HepG2 (cell line): Measurements from ENCODE around the gene TMEM217. TPM values are rescaled to one million over a fixed set of nuclear protein-coding genes. Genes with fewer than 3 reads are reported as not detected.

Source experiments
- ATAC-seq: fragments of 200-7000 bp; cut with Tn5 transposase; 3 replicates; pipeline ENCODE4 v1.9.1; 2020; ENCODE audit warnings: mild to moderate bottlenecking, moderate library complexity
- BruUV-seq: library from RNA; stranded (reverse); fragments of 400-500 nt; replicated peaks from 2 replicates; lab custom pipeline; 2021; lab: Mats Ljungman, UMichigan
- CTCF ChIA-PET: fragments of 300-600 bp; formaldehyde crosslinking; extraction: SDS; loops from one replicate; lab custom pipeline; 2021; ENCODE audit warnings: low total read pairs, inconsistent platforms, low intra/inter-chr PET ratio; lab: Yijun Ruan, JAX
- POLR2A ChIA-PET: fragments of 350-600 bp; sonication (Branson Sonifier 250); formaldehyde crosslinking; loops from one replicate; lab custom pipeline; 2020; ENCODE audit warnings: antibody characterized with exemption, inconsistent platforms; lab: Yijun Ruan, JAX
- DNase-seq: peaks from one replicate; pipeline ENCODE4 v3.0.0-alpha.2; 2015; ENCODE audit warnings: low spot score
- FAIRE-seq: peaks from 3 replicates; lab custom pipeline; 2011; peaks lifted over from hg19 to GRCh38; lab: Jason Lieb, UNC
- H2AFZ ChIP-seq: one replicate; pipeline ENCODE4 v1.6.1; 2011; ENCODE audit warnings: low read length, inconsistent platforms
- H3K27ac ChIP-seq: fragments of 300-600 bp; 3 replicates; pipeline ENCODE4 v1.8.0; 2011; ENCODE audit warnings: mixed run types, mild to moderate bottlenecking, mixed read lengths, low read length, inconsistent platforms; ENCODE audit not compliant: insufficient read depth; ENCODE audit errors: extremely low read length
- H3K27me3 ChIP-seq, 2 experiments: fragments of 200-600 bp in 1 of 2; 2 replicates in 1 of 2; 3 replicates in 1 of 2; pipeline versions ENCODE4 v1.6.0 to v1.8.0; 2011; ENCODE audit warnings: low read length in 2 of 2, mild to moderate bottlenecking in 2 of 2, moderate library complexity in 2 of 2, inconsistent platforms in 1 of 2; ENCODE audit not compliant: insufficient read depth in 2 of 2, control insufficient read depth in 1 of 2
- H3K36me3 ChIP-seq, 2 experiments: fragments of 200-600 bp in 1 of 2; replicated peaks in 1 of 2; 2 replicates in 1 of 2; 3 replicates in 1 of 2; pipeline versions ENCODE4 v1.5.1 to v1.8.0; 2011; ENCODE audit warnings: low read length in 2 of 2, inconsistent platforms in 1 of 2; ENCODE audit not compliant: insufficient read depth in 2 of 2, control insufficient read depth in 1 of 2
- H3K4me1 ChIP-seq: 2 replicates; pipeline ENCODE4 v1.5.1; 2012; ENCODE audit warnings: low read length, inconsistent platforms; ENCODE audit not compliant: insufficient read depth
- H3K4me2 ChIP-seq: 2 replicates; pipeline ENCODE4 v1.6.0; 2011; ENCODE audit warnings: low read depth, low read length, inconsistent platforms
- H3K4me3 ChIP-seq, 3 experiments: fragments of 200-600 bp in 1 of 3; sonication (generic), shearing (Covaris generic) in 1 of 3; replicated peaks in 1 of 3; 2 replicates each; pipeline ENCODE4 v1.5.1; 2011 to 2016; ENCODE audit warnings: low read length in 3 of 3, inconsistent platforms in 2 of 3, low read depth in 2 of 3, mild to moderate bottlenecking in 2 of 3, control low read depth in 1 of 3, mixed read lengths in 1 of 3; ENCODE audit not compliant: insufficient read depth in 1 of 3
- H3K79me2 ChIP-seq: one replicate; pipeline ENCODE4 v1.6.1; 2011; ENCODE audit warnings: low read length, inconsistent platforms; ENCODE audit not compliant: insufficient read depth
- H3K9ac ChIP-seq: 2 replicates; pipeline ENCODE4 v1.6.0; 2011; ENCODE audit warnings: mild to moderate bottlenecking, low read depth, low read length, inconsistent platforms; ENCODE audit not compliant: insufficient read depth
- H3K9me3 ChIP-seq: 2 replicates; pipeline ENCODE4 v1.5.1; 2012; ENCODE audit warnings: mild to moderate bottlenecking, low read length
- H4K20me1 ChIP-seq: 2 replicates; pipeline ENCODE4 v1.6.0; 2011; ENCODE audit warnings: inconsistent platforms, mild to moderate bottlenecking, low read length, moderate library complexity; ENCODE audit not compliant: insufficient read depth
- ATF7-NPFF ChIP-seq: sonication (generic); formaldehyde crosslinking; IDR thresholded peaks from 2 replicates; pipeline ENCODE4 v1.8.1; 2023; ENCODE audit warnings: mild to moderate bottlenecking, low read depth, missing genetic modification reagents, moderate library complexity
- BRCA1 ChIP-seq: sonication (generic); formaldehyde crosslinking; IDR thresholded peaks from 2 replicates; pipeline ENCODE4 v1.4.0; 2020; ENCODE audit warnings: missing genetic modification reagents
- FOSL2 ChIP-seq: sonication (generic); formaldehyde crosslinking; IDR thresholded peaks from 2 replicates; pipeline ENCODE4 v1.4.0; 2020; ENCODE audit warnings: missing genetic modification reagents
- MAFF ChIP-seq: IDR thresholded peaks from 2 replicates; pipeline ENCODE4 v1.6.1; 2011; ENCODE audit warnings: low read depth, low read length, improper control_type of control experiment
- NFIC ChIP-seq: IDR thresholded peaks from 2 replicates; pipeline ENCODE4 v1.6.1; 2012; ENCODE audit warnings: mild to moderate bottlenecking, low read length, inconsistent platforms
- NPAS2 ChIP-seq: sonication (generic); formaldehyde crosslinking; IDR thresholded peaks from 2 replicates; pipeline ENCODE4 v1.8.0; 2022; ENCODE audit warnings: mild to moderate bottlenecking, missing genetic modification reagents, borderline replicate concordance
- NR2F2 ChIP-seq: IDR thresholded peaks from 2 replicates; pipeline ENCODE4 v1.6.1; 2012; ENCODE audit warnings: low read depth, inconsistent platforms, borderline replicate concordance
- REPIN1 ChIP-seq: sonication (generic); formaldehyde crosslinking; IDR thresholded peaks from 2 replicates; pipeline ENCODE4 v1.8.0; 2022; ENCODE audit warnings: missing genetic modification reagents, low read depth, mild to moderate bottlenecking, borderline replicate concordance
- ZNF253 ChIP-seq: sonication (generic); formaldehyde crosslinking; IDR thresholded peaks from 2 replicates; pipeline ENCODE4 v1.8.0; 2022; ENCODE audit warnings: mild to moderate bottlenecking, missing genetic modification reagents, borderline replicate concordance
- ZNF282 ChIP-seq: fragments of 450-650 bp; IDR thresholded peaks from 2 replicates; pipeline ENCODE4 v1.6.1; 2018; ENCODE audit not compliant: partially characterized antibody
- ZNF335 ChIP-seq: sonication (generic); formaldehyde crosslinking; IDR thresholded peaks from 2 replicates; pipeline ENCODE4 v1.4.0; 2020; ENCODE audit warnings: missing genetic modification reagents
- ZNF432 ChIP-seq: sonication (generic); formaldehyde crosslinking; IDR thresholded peaks from 2 replicates; pipeline ENCODE4 v1.5.0; 2020; ENCODE audit warnings: missing genetic modification reagents, mild to moderate bottlenecking, borderline replicate concordance
- ZNF563 ChIP-seq: sonication (generic); formaldehyde crosslinking; IDR thresholded peaks from 2 replicates; pipeline ENCODE4 v1.8.0; 2022; ENCODE audit warnings: mild to moderate bottlenecking, moderate library complexity, missing genetic modification reagents
- ZNF749 ChIP-seq: sonication (generic); formaldehyde crosslinking; IDR thresholded peaks from 2 replicates; pipeline ENCODE4 v1.8.0; 2022; ENCODE audit warnings: mild to moderate bottlenecking, missing genetic modification reagents, moderate library complexity, borderline replicate concordance
- WGBS: methylation state at CpG from one replicate; pipeline ENCODE4 v1.1.6; 2017; ENCODE audit warnings: low lambda C conversion rate; 5-methylcytosine and 5-hydroxymethylcytosine counted together
- in situ Hi-C: cut with HindIII; loops from 2 replicates; pipeline ENCODE4 v1.10.0; 2017; ENCODE audit warnings: low pct_unique_long_range_greater_than_20kb; ENCODE audit not compliant: extremely low pct_ligation_motif_present
- intact Hi-C: fragments of 100-400 bp; cut with micrococcal nuclease; formaldehyde crosslinking; loops from one replicate; pipeline ENCODE4 v1.10.0; 2022; ENCODE audit not compliant: unreplicated experiment
- polyA plus RNA-seq, 8 experiments: library from polyadenylated mRNA; depleted of rRNA in 3 of 8; stranded (reverse) in 7 of 8; unstranded in 1 of 8; fragments of >200 nt; fragmentation: Illumina TruSeq in 4 of 8; extraction: Trizol in 4 of 8; gene quantifications; 2 replicates each; pipeline versions ENCODE4 v1.2.1 to v1.2.3, GENCODE V29; 2011 to 2016; ENCODE audit warnings: low read depth in 4 of 8, missing spikeins in 1 of 8, mixed read lengths in 1 of 8; ENCODE audit not compliant: insufficient read depth in 1 of 8
- total RNA-seq, 5 experiments: library from RNA; depleted of rRNA; stranded (reverse); fragments of >200 nt; fragmentation: Illumina TruSeq; extraction: Trizol; gene quantifications; 2 replicates each; pipeline ENCODE4 v1.2.3, GENCODE V29; 2016; ENCODE audit warnings: low read depth in 1 of 5
- TF ChIP-seq, protein P1 (sequence below): sonication (generic); formaldehyde crosslinking; IDR thresholded peaks from 2 replicates; pipeline ENCODE4 v1.8.1; 2022; ENCODE audit warnings: low read depth, mild to moderate bottlenecking, missing genetic modification reagents
- TF ChIP-seq, protein P2 (sequence below): conservative IDR thresholded peaks from 2 replicates; pipeline ENCODE4 v1.6.1; 2018; ENCODE audit warnings: missing genetic modification reagents

TMEM217 gene
- total and polyA plus RNA-seq, 2 of the 13 experiments (the other 11 are each of a cell fraction or from before 2014, with no cell fraction given), result 2.3 to 3.4 TPM

DNA sequence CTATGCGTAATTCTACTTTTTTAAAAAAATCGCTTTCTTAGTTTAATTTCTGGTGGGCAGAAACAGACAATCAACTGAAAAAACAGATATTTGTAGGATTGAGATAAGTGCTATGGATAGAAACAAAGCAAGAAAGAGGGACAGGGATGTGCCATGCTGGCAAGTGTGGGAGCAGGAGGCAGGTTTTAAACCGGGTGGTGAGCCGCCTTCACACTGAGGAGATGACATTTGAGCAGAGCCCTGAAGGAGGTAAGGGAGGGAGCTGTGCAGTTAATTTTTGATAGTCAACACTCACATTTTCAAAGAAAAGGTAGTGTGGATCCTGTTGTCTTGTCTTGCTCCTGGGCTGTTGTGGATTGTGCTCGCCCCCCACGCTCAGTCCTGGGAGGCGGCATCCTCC is 46.8 kb upstream of the TMEM217 start:
- intact Hi-C loops, result no loop called here
- CTCF ChIA-PET, result no interaction called here
- 96% methylated on average over 7 of the region's 7 CpGs for WGBS

More for the DNA sequence above, 46.8 kb upstream of the TMEM217 start:
- TF ChIP-seq REPIN1 (CRISPR knock-in tag), result no peak
- no peak for TF ChIP-seq MAFF
- TF ChIP-seq NPAS2 (CRISPR knock-in tag), result no peak
- no peak for TF ChIP-seq ZNF749 (CRISPR knock-in tag)
- TF ChIP-seq, protein P1, sequence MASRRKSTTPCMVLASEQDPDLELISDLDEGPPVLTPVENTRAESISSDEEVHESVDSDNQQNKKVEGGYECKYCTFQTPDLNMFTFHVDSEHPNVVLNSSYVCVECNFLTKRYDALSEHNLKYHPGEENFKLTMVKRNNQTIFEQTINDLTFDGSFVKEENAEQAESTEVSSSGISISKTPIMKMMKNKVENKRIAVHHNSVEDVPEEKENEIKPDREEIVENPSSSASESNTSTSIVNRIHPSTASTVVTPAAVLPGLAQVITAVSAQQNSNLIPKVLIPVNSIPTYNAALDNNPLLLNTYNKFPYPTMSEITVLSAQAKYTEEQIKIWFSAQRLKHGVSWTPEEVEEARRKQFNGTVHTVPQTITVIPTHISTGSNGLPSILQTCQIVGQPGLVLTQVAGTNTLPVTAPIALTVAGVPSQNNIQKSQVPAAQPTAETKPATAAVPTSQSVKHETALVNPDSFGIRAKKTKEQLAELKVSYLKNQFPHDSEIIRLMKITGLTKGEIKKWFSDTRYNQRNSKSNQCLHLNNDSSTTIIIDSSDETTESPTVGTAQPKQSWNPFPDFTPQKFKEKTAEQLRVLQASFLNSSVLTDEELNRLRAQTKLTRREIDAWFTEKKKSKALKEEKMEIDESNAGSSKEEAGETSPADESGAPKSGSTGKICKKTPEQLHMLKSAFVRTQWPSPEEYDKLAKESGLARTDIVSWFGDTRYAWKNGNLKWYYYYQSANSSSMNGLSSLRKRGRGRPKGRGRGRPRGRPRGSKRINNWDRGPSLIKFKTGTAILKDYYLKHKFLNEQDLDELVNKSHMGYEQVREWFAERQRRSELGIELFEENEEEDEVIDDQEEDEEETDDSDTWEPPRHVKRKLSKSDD (CRISPR knock-in tag), result no peak
- TF ChIP-seq NFIC, result no peak
- no peak for TF ChIP-seq ZNF432 (CRISPR knock-in tag)
- no peak for TF ChIP-seq ZNF335 (CRISPR knock-in tag)
- no peak for TF ChIP-seq ZNF563 (CRISPR knock-in tag)
- TF ChIP-seq ZNF282, result no peak
- no peak for TF ChIP-seq FOSL2
- no peak for TF ChIP-seq BRCA1 (CRISPR knock-in tag)
- TF ChIP-seq NR2F2, result no peak
- TF ChIP-seq ATF7-NPFF (CRISPR knock-in tag), result no peak
- TF ChIP-seq, protein P2, sequence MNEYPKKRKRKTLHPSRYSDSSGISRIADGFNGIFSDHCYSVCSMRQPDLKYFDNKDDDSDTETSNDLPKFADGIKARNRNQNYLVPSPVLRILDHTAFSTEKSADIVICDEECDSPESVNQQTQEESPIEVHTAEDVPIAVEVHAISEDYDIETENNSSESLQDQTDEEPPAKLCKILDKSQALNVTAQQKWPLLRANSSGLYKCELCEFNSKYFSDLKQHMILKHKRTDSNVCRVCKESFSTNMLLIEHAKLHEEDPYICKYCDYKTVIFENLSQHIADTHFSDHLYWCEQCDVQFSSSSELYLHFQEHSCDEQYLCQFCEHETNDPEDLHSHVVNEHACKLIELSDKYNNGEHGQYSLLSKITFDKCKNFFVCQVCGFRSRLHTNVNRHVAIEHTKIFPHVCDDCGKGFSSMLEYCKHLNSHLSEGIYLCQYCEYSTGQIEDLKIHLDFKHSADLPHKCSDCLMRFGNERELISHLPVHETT, result no peak
- TF ChIP-seq ZNF253 (CRISPR knock-in tag), result no peak
- no peaks in the 10 kb centered on the region for H3K27me3 ChIP-seq
- no peaks in the 10 kb centered on the region for H3K4me1 ChIP-seq
- H3K36me3 ChIP-seq, result peaks cover 15 to 52% of the 10 kb centered on the region in 2 experiments; a peak in 4 of 5 replicates
- DNase-seq (no peak), FAIRE-seq (no peak), ATAC-seq (no peak)
- no peaks in the 10 kb centered on the region for H4K20me1 ChIP-seq
- no peak overlapping the region for H3K4me3 ChIP-seq
- H2AFZ ChIP-seq, result no peak overlapping the region
- no TSS peak for BruUV-seq
- no peaks in the 10 kb centered on the region for H3K9me3 ChIP-seq
- no peak overlapping the region for H3K4me2 ChIP-seq
- H3K79me2 ChIP-seq, result no peaks in the 10 kb centered on the region
- in situ Hi-C loops, result no loop called here
- POLR2A ChIA-PET, result no interaction called here
- H3K27ac ChIP-seq, result no peak overlapping the region
- no peak overlapping the region for H3K9ac ChIP-seq
